Retinal pigment epithelial cell (primary cell): ENCODE data around the gene PDE9A.

Experiments
- DNase-seq: peaks from one replicate; pipeline ENCODE4 v3.0.0-alpha.2; 2010; ENCODE audit warnings: low read depth
- H3K4me3 ChIP-seq: 2 replicates; pipeline ENCODE4 v1.5.1; 2011; ENCODE audit warnings: mild to moderate bottlenecking, low read length, control low read depth, moderate library complexity
- TF ChIP-seq, protein P1 (sequence below): conservative IDR thresholded peaks from 2 replicates; pipeline ENCODE4 v1.5.1; 2011; ENCODE audit warnings: low read depth, low read length, control low read depth, inconsistent platforms

The PDE9A gene

GRCh38 chr21:42775891-42776290, 122.5 kb downstream of the PDE9A start:
- H3K4me3 ChIP-seq = no peak overlapping the region
- TF ChIP-seq, protein P1, sequence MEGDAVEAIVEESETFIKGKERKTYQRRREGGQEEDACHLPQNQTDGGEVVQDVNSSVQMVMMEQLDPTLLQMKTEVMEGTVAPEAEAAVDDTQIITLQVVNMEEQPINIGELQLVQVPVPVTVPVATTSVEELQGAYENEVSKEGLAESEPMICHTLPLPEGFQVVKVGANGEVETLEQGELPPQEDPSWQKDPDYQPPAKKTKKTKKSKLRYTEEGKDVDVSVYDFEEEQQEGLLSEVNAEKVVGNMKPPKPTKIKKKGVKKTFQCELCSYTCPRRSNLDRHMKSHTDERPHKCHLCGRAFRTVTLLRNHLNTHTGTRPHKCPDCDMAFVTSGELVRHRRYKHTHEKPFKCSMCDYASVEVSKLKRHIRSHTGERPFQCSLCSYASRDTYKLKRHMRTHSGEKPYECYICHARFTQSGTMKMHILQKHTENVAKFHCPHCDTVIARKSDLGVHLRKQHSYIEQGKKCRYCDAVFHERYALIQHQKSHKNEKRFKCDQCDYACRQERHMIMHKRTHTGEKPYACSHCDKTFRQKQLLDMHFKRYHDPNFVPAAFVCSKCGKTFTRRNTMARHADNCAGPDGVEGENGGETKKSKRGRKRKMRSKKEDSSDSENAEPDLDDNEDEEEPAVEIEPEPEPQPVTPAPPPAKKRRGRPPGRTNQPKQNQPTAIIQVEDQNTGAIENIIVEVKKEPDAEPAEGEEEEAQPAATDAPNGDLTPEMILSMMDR = no peak
- DNase-seq = no peak

- peak; percentile 16 for DNase-seq
- H3K4me3 ChIP-seq = no peak overlapping the region
- TF ChIP-seq, protein P1 = no peak
Measured at GRCh38 chr21:42777064-42777756, 123.8 kb downstream of the PDE9A start.

- TF ChIP-seq, protein P1 = no peak
- peak; percentile 40 for DNase-seq
- no peak overlapping the region for H3K4me3 ChIP-seq
Measured at GRCh38 chr21:42777757-42778344, 124.4 kb downstream of the PDE9A start.

GRCh38 chr21:42779431-42779861, 126.0 kb downstream of the PDE9A start:
- H3K4me3 ChIP-seq = no peak overlapping the region
- TF ChIP-seq, protein P1 = no peak
- DNase-seq = no peak

DNA sequence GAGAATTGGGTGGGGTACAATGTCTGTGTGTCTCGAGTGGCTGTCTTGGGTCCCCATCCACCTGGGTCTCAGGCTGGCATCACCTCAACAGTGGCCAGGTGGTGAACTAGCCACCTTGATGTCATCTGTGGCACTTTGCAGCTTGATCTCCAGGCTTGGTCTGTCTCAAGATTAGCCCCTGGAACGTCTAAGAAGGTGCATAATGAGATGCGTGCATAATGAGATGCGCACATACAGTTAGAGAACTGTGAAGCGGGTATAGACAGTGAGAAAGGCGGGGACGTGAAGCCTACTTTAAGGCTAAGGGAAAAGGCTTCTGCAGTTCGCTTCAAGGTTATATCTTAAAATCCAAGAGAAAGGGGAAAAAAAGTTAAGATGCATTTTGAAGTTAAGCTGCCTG, 127.2 kb downstream of the PDE9A start:
- no peak overlapping the region for H3K4me3 ChIP-seq
- TF ChIP-seq, protein P1 = no peak

DNA sequence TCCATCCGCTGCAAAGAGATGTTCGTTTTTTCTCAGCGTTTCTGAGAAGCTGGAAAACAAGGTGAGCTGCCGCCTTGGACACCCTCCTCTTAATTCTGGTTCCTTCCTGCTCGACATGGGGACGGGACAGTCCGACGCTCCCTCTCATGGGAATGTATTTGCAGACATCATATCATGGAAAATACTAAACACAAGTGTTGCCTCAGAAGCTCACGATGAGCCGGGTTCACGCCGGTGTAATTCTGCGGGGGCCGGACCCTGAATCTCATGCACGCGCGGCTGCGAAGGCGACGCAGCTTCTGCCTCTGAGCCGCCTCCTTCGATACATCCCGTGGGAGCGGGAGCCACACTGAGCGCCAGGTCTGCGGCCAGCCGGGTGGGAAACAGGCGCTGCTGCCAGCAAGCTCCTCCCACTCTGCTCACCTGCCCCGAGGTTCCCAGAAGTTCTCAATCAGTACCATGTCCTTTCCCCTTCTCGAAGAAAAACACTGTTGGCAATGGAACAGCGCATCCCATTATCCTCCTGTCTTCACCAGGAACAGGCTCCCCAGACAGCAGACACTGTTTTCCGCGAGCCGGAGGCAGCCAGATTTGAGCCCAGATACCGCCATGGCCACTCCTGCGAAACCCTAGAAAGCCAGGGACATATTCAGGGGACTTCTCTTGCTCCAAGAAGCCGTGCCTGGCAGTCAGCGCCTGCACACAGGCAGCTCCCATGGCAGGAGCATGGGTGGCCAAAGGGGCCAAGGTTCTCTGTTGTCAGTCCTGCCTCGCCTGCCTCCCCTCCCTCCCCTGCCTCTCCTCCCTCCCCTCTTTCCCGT, 127.9 kb downstream of the PDE9A start:
- TF ChIP-seq, protein P1 = peak; percentile 24
- no peak overlapping the region for H3K4me3 ChIP-seq
- no peak for DNase-seq

More for the DNA sequence above, 127.2 kb downstream of the PDE9A start:
- DNase-seq = no peak
